H9 (cell line): ENCODE data around the gene GSX1. TPM values are rescaled to one million over a fixed set of nuclear protein-coding genes. Genes with fewer than 3 reads are reported as not detected.

Experiments
- DNase-seq: peaks from one replicate; pipeline ENCODE4 v3.0.0-alpha.2; 2017
- H2AFZ ChIP-seq: one replicate; pipeline ENCODE4 v1.6.1; 2013; ENCODE audit warnings: mild to moderate bottlenecking, low read length, control low read depth, moderate library complexity
- H2AK5ac ChIP-seq: 2 replicates; pipeline ENCODE4 v1.6.1; 2013; ENCODE audit warnings: low read length, control low read depth, mixed read lengths; ENCODE audit not compliant: insufficient read length
- H2BK120ac ChIP-seq: one replicate; pipeline ENCODE4 v1.6.1; 2013; ENCODE audit warnings: low read depth, mild to moderate bottlenecking, low read length, control low read depth, inconsistent platforms; ENCODE audit not compliant: poor library complexity, severe bottlenecking
- H2BK12ac ChIP-seq: 2 replicates; pipeline ENCODE4 v1.6.1; 2013; ENCODE audit warnings: low read length, control low read depth, mixed read lengths, low read depth; ENCODE audit not compliant: insufficient read length
- H2BK15ac ChIP-seq: 2 replicates; pipeline ENCODE4 v1.6.1; 2013; ENCODE audit warnings: low read depth, low read length, control low read depth
- H2BK20ac ChIP-seq: one replicate; pipeline ENCODE4 v1.6.1; 2013; ENCODE audit warnings: low read depth, mild to moderate bottlenecking, low read length, control low read depth, inconsistent platforms; ENCODE audit not compliant: poor library complexity, severe bottlenecking
- H2BK5ac ChIP-seq: 2 replicates; pipeline ENCODE4 v1.6.1; 2013; ENCODE audit warnings: low read length, control low read depth, mixed read lengths; ENCODE audit not compliant: insufficient read length
- H3K14ac ChIP-seq: 2 replicates; pipeline ENCODE4 v1.6.1; 2013; ENCODE audit warnings: low read length, control low read depth; ENCODE audit not compliant: insufficient read depth
- H3K18ac ChIP-seq: 2 replicates; pipeline ENCODE4 v1.6.1; 2013; ENCODE audit warnings: low read depth, mild to moderate bottlenecking, mixed read lengths, low read length, control low read depth; ENCODE audit not compliant: insufficient read length
- H3K23ac ChIP-seq: 2 replicates; pipeline ENCODE4 v1.6.1; 2013; ENCODE audit warnings: low read length, control low read depth, mixed read lengths, low read depth; ENCODE audit not compliant: insufficient read length
- H3K23me2 ChIP-seq: 2 replicates; pipeline ENCODE4 v1.6.1; 2013; ENCODE audit warnings: low read depth, mild to moderate bottlenecking, mixed read lengths, low read length, control low read depth; ENCODE audit not compliant: insufficient read length, poor library complexity, severe bottlenecking
- H3K27ac ChIP-seq: 2 replicates; pipeline ENCODE4 v1.5.1; 2013; ENCODE audit warnings: low read length, control low read depth, mixed read lengths, low read depth; ENCODE audit not compliant: insufficient read length
- H3K27me3 ChIP-seq: 2 replicates; pipeline ENCODE4 v1.6.1; 2013; ENCODE audit warnings: low read length, control low read depth, inconsistent platforms; ENCODE audit not compliant: insufficient read depth
- H3K4ac ChIP-seq: 2 replicates; pipeline ENCODE4 v1.6.1; 2013; ENCODE audit warnings: low read depth, mild to moderate bottlenecking, control low read depth, inconsistent platforms, low read length, moderate library complexity
- H3K4me1 ChIP-seq: 2 replicates; pipeline ENCODE4 v1.6.1; 2013; ENCODE audit warnings: low read length, control low read depth, inconsistent platforms; ENCODE audit not compliant: insufficient read depth
- H3K4me2 ChIP-seq: 2 replicates; pipeline ENCODE4 v1.6.1; 2013; ENCODE audit warnings: low read length, control low read depth, mixed read lengths; ENCODE audit not compliant: insufficient read length, insufficient read depth
- H3K56ac ChIP-seq: 2 replicates; pipeline ENCODE4 v1.6.1; 2013; ENCODE audit warnings: low read depth, mild to moderate bottlenecking, mixed read lengths, low read length, control low read depth; ENCODE audit not compliant: insufficient read length
- H3K79me1 ChIP-seq: 2 replicates; pipeline ENCODE4 v1.6.1; 2013; ENCODE audit warnings: low read depth, mild to moderate bottlenecking, moderate library complexity, low read length, control low read depth, inconsistent platforms; ENCODE audit not compliant: insufficient read depth, poor library complexity, severe bottlenecking
- H3K79me2 ChIP-seq: 2 replicates; pipeline ENCODE4 v1.6.1; 2013; ENCODE audit warnings: low read length, control low read depth, inconsistent platforms; ENCODE audit not compliant: insufficient read depth
- H3K9ac ChIP-seq: 2 replicates; pipeline ENCODE4 v1.6.1; 2013; ENCODE audit warnings: low read length, control low read depth, mixed read lengths; ENCODE audit not compliant: insufficient read length; ENCODE audit errors: extremely low read depth
- H3K9me3 ChIP-seq: one replicate; pipeline ENCODE4 v1.6.1; 2013; ENCODE audit warnings: low read depth, low read length, inconsistent platforms; ENCODE audit not compliant: control insufficient read depth
- H3T11ph ChIP-seq: one replicate; pipeline ENCODE4 v1.6.1; 2013; ENCODE audit warnings: mild to moderate bottlenecking, low read length, control low read depth, inconsistent platforms
- H4K20me1 ChIP-seq: one replicate; pipeline ENCODE4 v1.6.1; 2013; ENCODE audit not compliant: control insufficient read depth, insufficient read length, insufficient read depth
- H4K5ac ChIP-seq: 2 replicates; pipeline ENCODE4 v1.6.1; 2013; ENCODE audit warnings: low read depth, mild to moderate bottlenecking, mixed read lengths, low read length, control low read depth; ENCODE audit not compliant: insufficient read length
- H4K8ac ChIP-seq: replicated peaks from 2 replicates; pipeline ENCODE4 v1.6.1; 2013; ENCODE audit warnings: low read length, control low read depth, mixed read lengths, low read depth; ENCODE audit not compliant: insufficient read length
- H4K91ac ChIP-seq: 2 replicates; pipeline ENCODE4 v1.6.1; 2013; ENCODE audit warnings: low read depth, mild to moderate bottlenecking, moderate library complexity, mixed read lengths, low read length, control low read depth; ENCODE audit not compliant: insufficient read length
- H3K27ac Mint-ChIP-seq, 3 experiments: 2 replicates in 2 of 3; 3 replicates in 1 of 3; pipeline ENCODE4 v1.8.0; 2020 to 2021; ENCODE audit warnings: mixed read lengths in 3 of 3, mild to moderate bottlenecking in 1 of 3, moderate library complexity in 1 of 3
- H3K27me3 Mint-ChIP-seq: 2 replicates; pipeline ENCODE4 v1.8.0; 2021; ENCODE audit warnings: low read depth, mild to moderate bottlenecking, moderate library complexity, mixed read lengths
- H3K36me3 Mint-ChIP-seq, 3 experiments: 2 replicates in 2 of 3; 3 replicates in 1 of 3; pipeline ENCODE4 v1.8.0; 2020 to 2021; ENCODE audit warnings: low read depth in 3 of 3, mixed read lengths in 3 of 3; ENCODE audit not compliant: insufficient read depth in 1 of 3
- H3K4me1 Mint-ChIP-seq, 2 experiments: 2 replicates each; pipeline ENCODE4 v1.8.0; 2020; ENCODE audit warnings: mixed read lengths in 2 of 2
- H3K4me3 Mint-ChIP-seq, 2 experiments: 2 replicates in 1 of 2; 3 replicates in 1 of 2; pipeline ENCODE4 v1.8.0; 2020 to 2021; ENCODE audit warnings: mild to moderate bottlenecking in 2 of 2, mixed read lengths in 2 of 2, moderate library complexity in 1 of 2
- H3K9me3 Mint-ChIP-seq, 2 experiments: 2 replicates in 1 of 2; 3 replicates in 1 of 2; pipeline ENCODE4 v1.8.0; 2020; ENCODE audit warnings: mild to moderate bottlenecking in 2 of 2, mixed read lengths in 2 of 2, moderate library complexity in 1 of 2
- WGBS: extraction: QIAGEN DNeasy Blood & Tissue Kit; methylation state at CpG from one replicate; pipeline ENCODE4 v1.1.7; 2013; ENCODE audit warnings: missing lambda C conversion rate, low lambda C conversion rate, mixed read lengths; ENCODE audit not compliant: insufficient read length; ENCODE audit errors: extremely low coverage; 5-methylcytosine and 5-hydroxymethylcytosine counted together
- total RNA-seq: library from RNA; stranded (reverse); gene quantifications from 2 replicates; pipeline ENCODE4 v1.2.1, GENCODE V29; 2021
- TF ChIP-seq, protein P1 (sequence below): fragments of 200-600 bp; sonication (generic); conservative IDR thresholded peaks from 3 replicates; pipeline ENCODE4 v1.8.0; 2021; ENCODE audit warnings: antibody characterized with exemption, mild to moderate bottlenecking

The GSX1 gene
- total RNA-seq, 1 experiment from 2014 or later, result not detected

GRCh38 chr13:27774651-27775050 is 17.6 kb upstream of the GSX1 start:
- Histone ChIP-seq H2BK20ac (no peak overlapping the region), H3K4me1 (no peaks in the 10 kb centered on the region), H3K27ac (no peak overlapping the region), H3K4ac (no peak overlapping the region), H3K18ac (no peak overlapping the region), H3K23me2 (no peaks in the 10 kb centered on the region), H3K79me2 (no peaks in the 10 kb centered on the region), H3K9ac (no peak overlapping the region), H2BK120ac (no peak overlapping the region), H4K5ac (no peak overlapping the region), H3K9me3 (no peaks in the 10 kb centered on the region), H3K23ac (no peak overlapping the region), H4K91ac (no peak overlapping the region), H3K27me3 (no peaks in the 10 kb centered on the region; the same call in 1 of the 2 replicates), H2AFZ (no peak overlapping the region), H3K79me1 (no peaks in the 10 kb centered on the region), H4K20me1 (no peaks in the 10 kb centered on the region), H3K4me2 (no peak overlapping the region), H2BK12ac (no peak overlapping the region), H3K56ac (no peak overlapping the region), H4K8ac (no peak overlapping the region), H2BK15ac (no peak overlapping the region), H2AK5ac (no peak overlapping the region), H3T11ph (no peak overlapping the region), H3K14ac (no peak overlapping the region), H2BK5ac (no peak overlapping the region)
- TF ChIP-seq, protein P1, sequence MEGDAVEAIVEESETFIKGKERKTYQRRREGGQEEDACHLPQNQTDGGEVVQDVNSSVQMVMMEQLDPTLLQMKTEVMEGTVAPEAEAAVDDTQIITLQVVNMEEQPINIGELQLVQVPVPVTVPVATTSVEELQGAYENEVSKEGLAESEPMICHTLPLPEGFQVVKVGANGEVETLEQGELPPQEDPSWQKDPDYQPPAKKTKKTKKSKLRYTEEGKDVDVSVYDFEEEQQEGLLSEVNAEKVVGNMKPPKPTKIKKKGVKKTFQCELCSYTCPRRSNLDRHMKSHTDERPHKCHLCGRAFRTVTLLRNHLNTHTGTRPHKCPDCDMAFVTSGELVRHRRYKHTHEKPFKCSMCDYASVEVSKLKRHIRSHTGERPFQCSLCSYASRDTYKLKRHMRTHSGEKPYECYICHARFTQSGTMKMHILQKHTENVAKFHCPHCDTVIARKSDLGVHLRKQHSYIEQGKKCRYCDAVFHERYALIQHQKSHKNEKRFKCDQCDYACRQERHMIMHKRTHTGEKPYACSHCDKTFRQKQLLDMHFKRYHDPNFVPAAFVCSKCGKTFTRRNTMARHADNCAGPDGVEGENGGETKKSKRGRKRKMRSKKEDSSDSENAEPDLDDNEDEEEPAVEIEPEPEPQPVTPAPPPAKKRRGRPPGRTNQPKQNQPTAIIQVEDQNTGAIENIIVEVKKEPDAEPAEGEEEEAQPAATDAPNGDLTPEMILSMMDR, result no peak
- Mint-ChIP-seq H3K36me3 (no peaks in the 10 kb centered on the region), H3K27ac (no peak overlapping the region), H3K9me3 (no peaks in the 10 kb centered on the region), H3K4me1 (peaks cover 20 to 26% of the 10 kb centered on the region in 2 experiments), H3K27me3 (peaks cover 97% of the 10 kb centered on the region), H3K4me3 (no peak overlapping the region)
- WGBS, result no CpG with 5 or more reads among the region's 2 CpGs
- no peak for DNase-seq
